GM19397 (cell line): ENCODE data around the gene CFAP46.
"Not testable (repeated sequence)": the region's sequence is repeated elsewhere in the genome, so short reads cannot be mapped to it uniquely, and the experiment has no call there.

Source experiments
- ATAC-seq: cut with Tn5 transposase; IDR thresholded peaks from one replicate; pipeline ENCODE4 v1.9.1; 2021; ENCODE audit warnings: mild to moderate bottlenecking, moderate library complexity; ENCODE audit not compliant: unreplicated experiment

The CFAP46 gene

DNA sequence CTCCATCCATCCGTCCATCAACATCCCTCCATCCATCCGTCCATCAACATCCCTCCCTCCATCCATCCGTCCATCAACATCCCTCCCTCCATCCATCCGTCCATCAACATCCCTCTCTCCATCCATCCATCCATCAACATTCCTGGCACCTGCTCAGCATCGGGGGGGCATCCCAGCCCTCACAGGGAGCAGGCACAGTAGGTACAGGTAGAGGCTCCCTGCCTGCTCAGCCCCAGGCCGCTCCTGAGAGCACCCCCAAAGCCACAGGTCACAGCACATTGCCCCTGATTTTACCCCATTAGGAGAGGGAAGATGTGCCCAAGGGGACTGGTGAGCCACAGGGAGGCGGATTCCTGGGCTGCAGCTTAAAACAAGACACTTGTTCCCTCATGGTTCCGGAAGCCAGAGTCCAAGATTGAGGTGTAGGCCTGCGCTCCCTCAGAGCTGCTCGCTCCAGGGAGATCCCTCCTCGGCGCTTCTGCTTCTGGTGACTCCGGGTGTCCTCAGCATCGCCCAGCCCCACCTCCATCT, 21.1 kb upstream of the CFAP46 start:
- no peak for ATAC-seq

DNA sequence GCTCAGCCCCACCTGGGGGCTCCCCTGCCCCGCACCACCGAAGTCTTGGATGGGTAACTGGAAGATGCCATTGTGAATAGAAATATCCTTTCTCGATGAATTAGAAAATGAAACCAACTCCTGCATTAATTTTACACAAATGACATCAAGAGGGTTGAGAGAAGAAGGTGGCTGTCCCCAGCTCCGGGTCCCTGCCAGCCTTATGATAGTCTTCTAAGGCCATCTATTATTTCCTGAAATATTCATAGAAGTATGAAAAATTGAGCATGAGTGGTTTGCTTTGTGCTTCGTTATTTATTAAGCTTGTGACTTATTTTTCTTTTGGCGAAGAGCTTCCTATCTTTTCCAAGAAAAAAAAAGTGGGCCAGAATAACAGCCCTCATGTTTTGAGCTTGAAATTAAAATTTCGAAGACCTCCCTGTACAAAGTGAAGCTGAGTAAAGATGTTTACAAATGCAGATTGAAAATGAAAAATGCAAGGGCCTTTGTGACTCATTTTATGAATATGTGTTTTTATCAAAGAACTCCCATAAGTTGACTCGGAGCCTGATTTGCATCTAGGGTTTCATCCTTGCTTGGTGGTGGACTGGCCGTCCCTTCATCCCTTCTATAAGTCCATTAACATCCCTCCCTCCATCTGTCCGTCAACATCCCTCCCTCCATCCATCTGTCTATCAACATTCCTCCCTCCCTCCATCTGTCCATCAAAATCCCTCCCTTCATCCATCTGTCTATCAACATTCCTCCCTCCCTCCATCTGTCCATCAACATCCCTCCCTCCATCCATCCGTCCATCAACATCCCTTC, 20.5 kb upstream of the CFAP46 start:
- no peak for ATAC-seq

DNA sequence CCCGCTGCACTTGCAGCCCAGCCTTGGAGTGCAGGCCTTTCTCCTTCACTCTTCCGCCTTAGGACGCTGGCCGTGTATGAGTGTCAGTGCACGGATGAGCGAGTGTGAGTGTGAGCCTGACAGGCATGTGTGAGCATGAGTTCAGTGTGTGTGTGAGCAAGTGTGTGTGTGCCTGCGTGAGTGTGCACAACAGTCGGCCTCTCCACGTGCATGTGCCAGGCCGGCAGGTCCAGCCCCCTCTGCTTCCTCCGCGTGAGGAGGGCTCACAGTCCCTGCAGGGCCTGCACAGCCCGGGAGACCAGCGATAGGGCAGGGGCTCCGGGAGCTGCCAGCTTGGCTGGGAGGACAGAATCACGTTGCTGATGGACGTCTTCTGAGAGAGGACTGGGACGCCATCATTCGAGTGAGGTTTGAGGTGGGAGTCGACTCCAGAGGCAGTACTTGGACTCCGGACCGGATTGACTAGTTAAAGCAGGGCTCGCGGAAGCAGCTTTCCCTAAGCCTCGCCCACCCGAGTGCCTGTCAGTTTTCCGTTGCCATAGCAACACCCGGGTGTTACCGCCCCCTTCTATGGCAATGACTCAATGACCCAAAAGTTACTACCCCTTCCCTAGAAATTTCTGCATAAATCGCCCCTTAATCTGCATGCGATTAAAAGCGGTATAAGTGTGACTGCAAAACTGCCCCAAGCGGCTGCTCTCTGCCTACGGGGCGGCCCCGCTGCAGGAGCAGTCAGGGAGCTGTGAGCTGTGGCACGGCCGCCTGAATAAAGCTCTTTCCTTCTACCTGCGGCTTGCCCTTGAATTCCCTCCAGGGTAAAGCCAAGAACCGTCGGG, 19.6 kb upstream of the CFAP46 start:
- ATAC-seq = peak; percentile 61

DNA sequence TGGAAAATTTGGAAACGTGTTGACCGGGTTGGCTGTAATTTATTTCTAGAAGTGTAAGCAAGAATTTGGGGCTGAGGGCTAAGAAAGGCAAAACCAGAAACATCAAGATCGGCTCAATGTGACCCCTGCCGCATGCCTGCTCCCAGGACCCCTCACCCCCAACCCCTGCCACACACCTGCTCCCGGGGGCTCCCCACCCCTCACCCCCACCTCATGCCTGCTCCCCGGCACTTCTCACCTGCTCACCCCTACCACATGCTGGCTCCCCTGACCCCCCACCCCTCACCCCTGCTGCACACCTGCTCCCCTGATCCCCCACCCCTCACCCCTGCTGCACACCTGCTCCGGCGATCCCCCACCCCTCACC, 19.0 kb upstream of the CFAP46 start:
- ATAC-seq = no peak

DNA sequence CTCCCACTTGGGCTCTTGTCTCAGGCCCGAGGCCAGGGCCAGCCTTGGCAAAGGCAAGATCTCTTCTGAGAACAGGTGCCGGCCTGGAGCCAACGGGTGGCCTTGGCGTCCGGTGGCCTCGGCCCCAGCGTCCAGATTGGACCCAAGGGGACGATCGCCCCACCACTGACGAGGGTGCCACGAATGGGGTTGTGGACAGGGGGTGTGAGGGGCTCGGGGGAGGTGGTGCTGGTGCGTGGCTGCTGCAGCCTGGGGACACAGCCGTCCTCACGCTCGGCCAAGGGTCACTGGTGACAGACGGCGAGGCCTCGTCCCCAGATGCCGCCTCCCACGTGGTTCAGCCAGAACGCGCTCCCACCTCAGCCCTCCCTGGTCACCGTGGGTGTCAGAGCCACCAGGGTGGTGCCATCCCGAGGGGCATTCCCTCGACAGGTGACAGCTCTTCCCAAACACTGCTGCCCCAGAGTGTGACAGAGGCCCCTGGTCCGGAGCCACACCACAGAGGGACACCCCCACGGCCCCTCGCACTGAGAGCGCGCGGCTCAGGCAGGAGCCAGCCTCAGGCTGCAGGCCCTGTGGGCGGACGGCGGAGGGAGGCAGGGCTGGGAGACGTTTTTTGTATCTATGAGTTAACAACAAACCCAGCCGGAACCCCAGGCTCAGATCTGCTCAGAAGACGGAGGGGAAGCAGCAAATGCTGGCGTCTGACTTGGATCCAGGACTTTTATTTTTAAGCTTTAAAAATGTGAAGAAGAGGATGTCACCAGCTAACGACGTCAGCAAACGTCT, 18.5 kb upstream of the CFAP46 start:
- no peak for ATAC-seq

DNA sequence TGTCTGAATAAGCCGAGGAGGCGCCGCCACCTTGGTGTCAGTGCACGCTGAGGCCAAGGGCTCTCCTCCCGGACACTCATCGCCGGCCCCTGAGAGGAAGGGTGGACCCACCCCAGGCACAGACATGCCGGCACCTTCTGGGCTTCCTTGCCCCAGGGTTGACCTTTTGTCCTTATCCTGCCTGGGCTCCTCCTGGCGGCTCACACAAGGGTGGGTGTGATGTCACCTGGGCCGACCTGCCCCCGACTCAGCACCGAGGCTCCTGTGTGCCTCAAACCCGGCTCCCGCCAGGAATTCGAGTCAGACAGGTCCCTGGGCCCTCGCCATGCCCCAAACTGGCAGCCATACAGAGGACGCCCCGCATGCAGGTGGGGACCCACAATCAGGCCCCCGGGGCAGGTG, 17.7 kb upstream of the CFAP46 start:
- ATAC-seq = no peak

DNA sequence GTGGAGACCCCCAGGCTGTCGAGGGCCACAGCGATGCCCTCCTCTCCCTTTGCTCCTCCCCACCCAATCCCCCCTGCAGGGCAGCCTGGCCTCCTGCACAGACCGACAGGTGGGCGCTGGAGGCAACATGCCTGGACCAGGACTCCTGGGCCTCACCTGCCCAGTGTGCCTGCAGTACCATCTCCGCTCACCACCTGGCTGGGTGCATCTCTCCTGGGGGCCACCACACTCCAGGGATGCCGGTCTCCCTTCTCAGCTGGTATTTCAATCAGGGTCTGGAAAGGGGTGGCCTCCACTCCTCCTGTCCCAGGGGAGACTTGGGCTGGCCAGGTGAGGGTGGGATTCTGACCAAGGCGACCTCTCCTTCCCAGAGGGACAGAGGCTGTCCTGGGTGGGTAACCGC, 17.2 kb upstream of the CFAP46 start:
- no peak for ATAC-seq

DNA sequence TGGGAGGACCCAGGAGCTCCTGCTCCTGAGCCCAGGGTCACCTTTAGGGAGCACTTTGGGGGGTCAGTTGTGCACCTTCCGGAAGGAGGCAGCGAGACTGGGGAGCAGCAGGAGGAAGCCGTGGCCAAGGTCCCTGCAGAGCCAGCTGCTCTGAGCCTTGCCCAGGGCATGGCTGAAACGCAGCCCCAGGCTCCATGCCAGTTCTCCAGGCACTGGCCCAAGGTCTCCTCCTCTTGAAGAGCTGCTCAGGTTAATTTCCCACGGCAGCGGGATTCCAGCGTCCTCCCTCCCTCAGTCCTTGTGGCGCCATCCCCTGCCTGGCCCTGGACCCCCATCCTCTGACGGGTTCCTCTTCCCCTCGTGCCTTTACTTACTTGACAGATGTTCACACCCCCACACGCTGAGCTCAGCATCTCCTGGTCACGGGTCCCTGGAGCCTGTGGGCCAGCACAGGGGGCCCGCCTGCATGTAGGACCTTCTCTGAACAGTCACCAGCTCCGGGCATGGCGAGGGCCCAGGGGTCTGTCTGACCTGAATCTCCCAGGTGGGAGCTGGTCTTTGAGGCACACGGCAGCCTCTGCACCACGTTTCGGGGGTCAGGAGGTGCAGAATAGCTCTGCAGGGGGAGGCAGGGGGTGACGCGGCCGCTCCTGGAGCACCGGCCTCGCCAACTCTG, 16.7 kb upstream of the CFAP46 start:
- no peak for ATAC-seq

DNA sequence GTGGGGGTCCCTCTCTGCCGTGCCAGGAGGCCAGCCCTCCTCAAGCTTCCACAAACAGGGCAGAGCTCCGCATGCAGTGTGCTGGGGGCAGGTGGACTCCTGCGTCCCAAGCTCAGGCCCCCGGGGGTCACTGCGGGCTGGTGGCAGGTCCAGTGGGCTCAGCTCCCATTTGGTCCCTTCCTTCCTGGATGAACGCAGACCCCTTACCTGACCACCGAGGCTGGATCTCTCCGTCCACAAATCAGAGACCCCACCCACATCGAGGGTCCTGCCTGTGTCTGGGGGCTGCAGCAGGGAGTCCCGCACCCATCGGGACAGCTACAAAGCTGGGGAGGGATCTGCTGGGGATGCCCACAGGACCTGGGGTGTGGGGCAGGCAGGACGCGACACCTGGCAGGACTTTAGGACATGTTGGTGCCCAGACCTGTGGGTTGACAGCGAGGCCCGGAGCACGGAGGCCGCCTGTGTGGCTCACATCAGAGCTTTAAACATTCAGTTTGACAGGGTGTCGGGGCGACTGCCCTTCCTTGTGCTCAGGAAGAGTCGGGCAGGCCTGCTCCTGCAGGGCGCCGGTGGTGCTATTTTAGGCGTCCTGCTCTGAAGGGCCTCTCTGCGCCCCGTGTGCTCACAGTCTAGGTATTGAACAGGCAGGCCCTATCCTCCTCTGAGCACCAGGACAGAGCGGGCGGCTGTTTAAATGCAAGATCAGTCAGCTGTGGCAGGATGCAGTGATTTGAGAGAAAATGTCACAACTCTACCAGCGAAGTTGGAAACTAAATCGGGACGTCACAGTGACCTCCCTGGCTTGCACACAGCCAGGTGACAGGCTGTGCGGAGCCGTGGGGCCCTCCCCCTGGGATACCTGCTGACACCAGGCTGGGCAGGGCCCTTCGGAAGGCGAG, 15.9 kb upstream of the CFAP46 start:
- no peak for ATAC-seq

DNA sequence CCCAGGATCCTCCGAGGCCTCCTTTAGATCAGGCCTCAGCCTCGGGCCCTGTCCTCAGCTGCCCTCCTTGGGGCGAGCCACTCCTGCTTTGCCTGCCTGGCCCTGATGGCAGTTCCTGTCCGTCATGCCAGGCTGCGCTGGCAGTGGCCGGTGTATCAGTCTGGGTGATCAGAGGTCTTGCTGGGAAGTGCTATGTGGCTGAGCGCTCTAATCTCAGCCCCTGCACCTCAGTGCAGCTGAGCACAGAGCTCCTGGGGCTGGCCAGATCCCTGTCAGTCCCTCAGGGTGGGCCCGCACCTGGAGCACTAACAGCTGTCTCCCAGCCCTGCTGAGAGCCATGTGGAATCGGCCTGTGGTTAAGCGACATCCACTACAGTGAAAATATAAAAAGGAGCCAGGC, 14.8 kb upstream of the CFAP46 start:
- no peak for ATAC-seq

DNA sequence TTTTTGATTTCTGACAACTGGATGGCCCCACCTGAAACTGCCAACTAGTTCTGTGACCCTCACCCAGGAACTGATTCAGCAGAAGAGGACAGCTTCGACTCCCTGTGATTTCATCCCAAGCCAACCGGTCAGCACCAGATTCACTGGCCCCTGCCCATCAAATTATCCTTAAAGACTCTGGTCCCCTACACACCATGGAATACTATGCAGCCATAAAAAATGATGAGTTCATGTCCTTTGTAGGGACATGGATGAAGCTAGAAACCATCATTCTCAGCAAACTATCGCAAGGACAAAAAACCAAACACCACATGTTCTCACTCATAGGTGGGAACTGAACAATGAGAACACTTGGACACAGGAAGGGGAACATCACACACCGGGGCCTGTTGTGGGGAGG, 13.9 kb upstream of the CFAP46 start:
- ATAC-seq = not testable (repeated sequence)

DNA sequence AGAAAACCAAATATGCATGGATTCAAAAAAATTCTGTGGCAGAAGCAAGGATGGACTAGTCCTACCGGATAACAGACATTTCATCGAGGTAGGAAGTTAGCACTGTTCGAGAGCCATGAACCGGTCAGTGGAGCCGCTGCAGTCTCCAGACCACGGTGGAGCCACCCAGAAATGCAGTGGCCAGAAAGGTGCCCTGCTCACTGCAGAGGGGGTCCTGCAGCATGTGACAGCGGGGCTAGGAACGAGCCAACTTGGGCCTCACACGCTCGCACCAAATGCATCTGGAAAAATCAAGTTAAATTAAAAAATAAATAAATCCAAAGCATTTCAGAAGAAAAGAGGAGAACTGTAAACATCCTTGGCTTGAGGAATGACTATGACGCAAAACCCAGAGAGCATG, 13.1 kb upstream of the CFAP46 start:
- ATAC-seq = no peak

DNA sequence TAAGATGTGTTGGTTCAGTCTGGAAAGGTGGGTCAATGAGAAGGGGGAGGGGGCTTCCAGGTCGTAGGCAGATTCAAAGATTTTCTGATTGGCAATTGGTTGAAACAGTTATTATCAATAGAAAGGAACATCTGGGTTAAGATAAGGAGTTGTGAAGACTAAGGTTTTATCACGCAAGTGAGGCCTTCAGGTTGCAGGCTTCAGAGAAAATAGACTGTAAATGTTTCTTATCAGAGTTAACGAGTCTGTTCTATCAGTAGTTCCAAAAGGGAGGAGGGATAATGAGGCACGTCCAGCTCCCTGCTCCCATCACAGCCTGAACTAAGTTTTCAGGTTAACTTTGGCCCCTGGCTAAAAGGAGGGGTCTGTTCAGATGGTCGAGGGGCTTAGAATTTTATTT, 11.1 kb upstream of the CFAP46 start:
- ATAC-seq = no peak

DNA sequence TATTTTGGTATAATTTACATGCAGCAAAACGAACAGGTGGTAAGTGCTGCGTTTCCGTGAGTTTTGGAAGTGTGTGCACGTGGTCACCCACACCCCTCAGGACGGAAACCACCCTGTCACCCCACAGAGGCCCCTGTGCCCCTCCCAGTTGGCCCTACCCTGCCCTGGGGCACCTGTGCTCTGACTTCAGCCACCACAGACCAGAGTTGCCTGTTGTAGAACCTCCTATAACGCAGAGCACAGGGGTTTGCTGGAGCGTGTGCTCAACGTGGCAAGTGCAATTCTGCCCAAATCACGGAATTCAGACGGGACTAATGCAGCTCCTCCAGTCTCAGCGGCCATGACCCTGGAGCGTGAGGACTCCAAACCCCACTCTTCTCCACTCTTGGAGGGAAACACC, 9.6 kb upstream of the CFAP46 start:
- ATAC-seq = no peak

DNA sequence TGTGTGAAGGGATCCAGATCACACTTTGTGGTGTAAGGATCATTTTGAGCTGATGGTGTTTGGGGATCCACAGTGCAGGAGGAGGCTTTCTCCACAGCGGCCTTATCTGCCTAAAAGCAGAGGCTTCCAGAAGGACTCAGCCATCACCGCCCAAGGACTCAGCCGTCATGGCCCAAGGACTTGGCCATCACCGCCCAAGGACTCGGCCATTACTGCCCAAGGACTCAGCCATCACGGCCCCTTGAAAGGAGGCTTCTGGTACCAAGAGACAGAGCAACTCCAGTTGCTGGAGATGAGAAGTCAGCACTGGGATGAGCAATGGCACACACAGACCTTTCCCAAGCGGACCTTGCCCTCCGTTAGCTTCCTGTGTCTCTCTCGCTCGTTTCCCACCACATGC, 6.0 kb upstream of the CFAP46 start:
- no peak for ATAC-seq

DNA sequence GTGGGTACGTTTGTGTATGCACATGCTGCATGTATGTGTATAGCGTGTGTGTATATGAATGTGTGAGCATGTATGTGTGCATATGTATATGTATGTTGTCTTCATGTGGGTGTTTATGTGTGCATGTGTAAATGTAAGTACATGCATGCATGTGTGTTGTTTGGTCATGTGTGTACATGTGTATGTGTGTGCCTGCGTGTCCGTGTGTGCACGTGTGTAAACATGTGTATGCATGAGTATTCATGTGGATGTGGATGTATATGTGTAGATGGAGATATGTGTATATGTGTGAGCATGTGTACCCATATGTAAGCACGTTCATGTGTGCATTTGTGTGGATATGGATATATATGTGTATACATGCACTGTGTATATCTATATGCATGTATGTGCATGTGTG, 5.5 kb upstream of the CFAP46 start:
- no peak for ATAC-seq

DNA sequence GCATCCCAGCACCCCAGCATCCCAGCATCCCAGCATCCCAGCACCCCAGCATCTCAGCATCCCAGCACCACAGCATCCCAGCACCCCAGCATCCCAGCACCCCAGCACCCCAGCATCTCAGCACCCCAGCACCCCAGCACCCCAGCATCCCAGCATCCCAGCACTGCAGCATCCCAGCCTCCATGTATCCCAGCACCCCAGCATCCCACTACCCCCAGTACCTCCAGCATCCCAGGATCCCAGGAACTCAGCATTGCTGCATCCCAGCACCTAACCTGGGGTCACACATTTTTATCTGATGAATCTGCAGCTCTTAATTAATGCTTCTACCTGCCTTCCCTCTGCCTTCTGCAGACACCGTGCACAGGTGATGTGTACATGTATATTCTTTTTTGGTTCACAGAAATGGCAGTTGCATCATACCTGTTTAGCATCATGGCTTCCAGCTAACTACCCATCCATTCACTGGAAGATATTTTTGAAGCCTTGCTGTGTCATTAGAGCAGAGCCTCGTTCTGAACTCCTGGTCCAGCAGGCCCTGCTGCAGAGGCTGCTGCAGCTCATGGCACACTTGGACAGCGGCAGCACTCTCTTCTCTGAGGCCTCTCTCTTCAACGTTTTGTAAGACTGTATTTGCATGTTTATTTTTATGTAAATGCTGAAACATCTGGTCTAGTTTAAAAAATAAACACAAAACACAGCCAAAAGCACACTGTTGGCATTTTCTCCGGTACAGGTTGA, 4.6 kb upstream of the CFAP46 start:
- no peak for ATAC-seq

DNA sequence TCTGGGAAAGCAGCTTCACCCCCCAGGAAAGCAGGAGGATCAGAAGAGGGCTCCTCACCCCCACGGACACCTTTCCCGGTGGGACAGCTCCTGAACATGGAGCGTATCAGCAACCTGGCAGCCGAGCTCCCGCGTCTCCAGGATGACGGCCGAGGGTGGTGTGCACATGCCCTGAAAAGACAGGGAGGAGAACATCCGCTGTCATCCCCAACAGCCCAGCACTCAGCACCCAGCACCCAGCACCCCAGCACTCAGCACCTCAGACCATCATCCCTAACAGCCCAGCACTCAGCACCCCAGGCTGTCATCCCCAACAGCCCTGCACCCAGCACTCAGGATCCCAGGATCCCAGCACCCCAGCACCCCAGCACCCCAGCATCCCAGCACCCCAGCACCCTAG, 3.9 kb upstream of the CFAP46 start:
- no peak for ATAC-seq

DNA sequence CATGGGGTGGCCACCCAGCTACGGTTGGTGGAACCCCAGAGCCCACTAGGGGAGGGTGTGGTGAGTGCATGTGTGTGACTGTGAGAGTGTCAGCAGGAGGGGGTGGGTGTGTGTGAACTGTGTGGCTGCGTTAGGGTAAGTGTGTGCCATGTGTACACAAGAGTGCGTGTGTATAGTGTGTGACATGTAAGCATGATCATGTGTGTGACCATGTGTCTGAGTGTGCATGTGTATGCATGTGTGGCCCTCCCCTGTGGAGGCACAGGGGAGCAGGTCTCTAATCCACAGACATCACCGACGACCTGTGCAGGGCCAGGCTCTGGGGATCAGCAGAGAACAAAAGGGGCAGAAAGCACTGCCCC, 3.5 kb upstream of the CFAP46 start:
- no peak for ATAC-seq
